ENCODE data around the gene NMNAT1. TPM values are rescaled to one million over a fixed set of nuclear protein-coding genes. Genes with fewer than 3 reads are reported as not detected.

NMNAT1 gene
- total and polyA plus RNA-seq, 2 of the 8 experiments (the other 6 are each of a cell fraction or from before 2014, with no cell fraction given) = 2.0 to 2.5 TPM

- no peaks in the 10 kb centered on the region for H3K79me2 ChIP-seq (ENCODE audit: control insufficient read depth in 1 of 2, insufficient read depth in 2 of 2, low read length in 2 of 2)
- no peaks in the 10 kb centered on the region for H3K36me3 ChIP-seq (ENCODE audit: control insufficient read depth in 2 of 4, insufficient read depth in 4 of 4, low read length in 3 of 4)
- H2BK20ac ChIP-seq (ENCODE audit: low read length) = no peak overlapping the region
- H3K27me3 ChIP-seq (replicated peaks in 1 of 4; ENCODE audit: control insufficient read depth in 3 of 4, extremely low read depth in 1 of 4, insufficient read depth in 3 of 4, low read length in 3 of 4) = no peaks in the 10 kb centered on the region
- H4K8ac ChIP-seq (ENCODE audit: extremely low read depth, insufficient read depth, low read length) = no peak overlapping the region
- DNase-seq (ENCODE audit: low read depth in 1 of 2, low spot score in 2 of 2) (no peak), FAIRE-seq (no peak)
- H3K79me1 ChIP-seq (ENCODE audit: low read depth, low read length) = no peaks in the 10 kb centered on the region
- no peaks in the 10 kb centered on the region for H3K4me1 ChIP-seq (replicated peaks in 1 of 4; ENCODE audit: control insufficient read depth in 3 of 4, insufficient read depth in 4 of 4, low read length in 3 of 4)
- no peak for TF ChIP-seq HDAC6 (IDR thresholded peaks at IDR 0.05; ENCODE audit: low read depth, low read length)
- TF ChIP-seq ASH2L (IDR thresholded peaks at IDR 0.05; ENCODE audit: low read length) = no peak
- TF ChIP-seq SUZ12 (IDR thresholded peaks at IDR 0.05; ENCODE audit: low read length) = no peak
- no peak for TF ChIP-seq BACH1 (IDR thresholded peaks at IDR 0.05; ENCODE audit: low read length)
- TF ChIP-seq BCL11A (IDR thresholded peaks at IDR 0.05; ENCODE audit: low read depth in 2 of 2, low read length in 2 of 2) = no peak
- no peak for TF ChIP-seq BRCA1 (IDR thresholded peaks at IDR 0.05; ENCODE audit: low read depth, low read length)
- TF ChIP-seq KDM5A (IDR thresholded peaks at IDR 0.05; ENCODE audit: low read length) = no peak
- CTCF ChIA-PET (ENCODE audit: partially characterized antibody) = interaction anchor here (0.6 to 0.8 kb wide), 2 partner anchors 16 to 71 kb away, joined by 3 read pairs; no protein-coding TSS in a partner anchor
- no peak overlapping the region for H2BK12ac ChIP-seq (ENCODE audit: low read depth, low read length)
- no peak overlapping the region for H3K4me3 ChIP-seq (ENCODE audit: extremely low read depth in 1 of 4, insufficient read depth in 2 of 4, low read depth in 3 of 4, low read length in 4 of 4)
- H2AFZ ChIP-seq (ENCODE audit: low read length) = no peak overlapping the region
- H2BK15ac ChIP-seq (ENCODE audit: low read length) = no peak overlapping the region
- no peak overlapping the region for H3K4me2 ChIP-seq (ENCODE audit: insufficient read depth in 1 of 2, low read depth in 2 of 2, low read length in 2 of 2)
- H2BK5ac ChIP-seq (ENCODE audit: low read depth, low read length) = no peak overlapping the region
- no peaks in the 10 kb centered on the region for H3K23me2 ChIP-seq (ENCODE audit: low read depth, low read length)
- H3K14ac ChIP-seq (ENCODE audit: insufficient read length) = no peak overlapping the region
- no peak overlapping the region for H3K27ac ChIP-seq (ENCODE audit: low read depth, low read length)
- 97% methylated on average over 3 of the region's 3 CpGs; no CpG with 5 or more reads in 1 of the 2 experiments for WGBS, 2 experiments (ENCODE audit: extremely low coverage in 1 of 2, insufficient coverage in 1 of 2, insufficient read length in 1 of 2, insufficient replicate concordance in 2 of 2, low coverage in 1 of 2, low lambda C conversion rate in 2 of 2, missing lambda C conversion rate in 1 of 2)
- H2AK5ac ChIP-seq (ENCODE audit: low read depth, low read length) = no peak overlapping the region
- no peak overlapping the region for H3K4ac ChIP-seq (replicated peaks; ENCODE audit: insufficient read length, low read depth, low read length)
- H3K23ac ChIP-seq (ENCODE audit: insufficient read length) = no peak overlapping the region
- no peak overlapping the region for H4K5ac ChIP-seq (ENCODE audit: insufficient read length, low read depth, low read length)
- H3K9me3 ChIP-seq (ENCODE audit: insufficient read depth in 2 of 2, low read depth in 1 of 2, low read length in 1 of 2) = no peaks in the 10 kb centered on the region
- POLR2A ChIA-PET (ENCODE audit: partially characterized antibody) = no interaction called here
- H3K56ac ChIP-seq (replicated peaks; ENCODE audit: insufficient read length, low read depth, low read length) = no peak overlapping the region
- H2BK120ac ChIP-seq (replicated peaks; ENCODE audit: low read depth, low read length) = no peak overlapping the region
- H3K9ac ChIP-seq (replicated peaks in 1 of 4; ENCODE audit: extremely low read depth in 1 of 4, low read depth in 3 of 4, low read length in 3 of 4) = no peak overlapping the region
- H3K18ac ChIP-seq (ENCODE audit: extremely low read depth, low read length) = no peak overlapping the region
- no peaks in the 10 kb centered on the region for H4K20me1 ChIP-seq (replicated peaks in 1 of 2; ENCODE audit: control insufficient read depth in 1 of 2, insufficient read depth in 2 of 2, low read length in 2 of 2)
- H4K91ac ChIP-seq (replicated peaks; ENCODE audit: insufficient read length, low read length) = no peak overlapping the region
Measured at GRCh38 chr1:10020086-10020485, 76.8 kb downstream of the NMNAT1 start.

All from H1 (cell line).